ENCODE data around the gene CBX3. TPM values are rescaled to one million over a fixed set of nuclear protein-coding genes. Genes with fewer than 3 reads are reported as not detected.

Gene CBX3
- total and polyA plus RNA-seq, 2 of the 13 experiments (the other 11 are each of a cell fraction or from before 2014, with no cell fraction given) = 53.9 to 249 TPM

DNA sequence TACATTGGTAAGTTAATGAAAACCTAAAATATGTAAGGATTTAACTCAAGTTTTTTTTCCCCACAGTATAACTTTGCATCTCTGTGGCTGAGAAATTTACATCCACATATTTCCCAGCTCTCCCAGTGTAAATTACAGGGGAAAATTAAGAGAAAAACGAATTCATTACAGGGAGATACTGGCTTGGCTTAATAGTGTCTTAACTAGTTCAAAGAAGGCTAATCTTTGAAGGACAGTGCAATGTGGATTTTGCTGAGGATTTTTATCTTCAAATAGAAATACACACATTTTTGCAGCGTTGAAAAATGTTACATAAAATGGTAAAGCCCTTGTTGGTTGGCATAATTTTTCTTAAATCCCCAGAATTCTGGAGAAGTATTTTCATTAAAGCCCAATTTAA is 1.5 kb downstream of the CBX3 start:
- H3K9ac ChIP-seq (ENCODE audit: insufficient read depth, low read depth, low read length) = peak overlapping the region; percentile 98
- no peak for ATAC-seq
- no peak for FAIRE-seq
- no peak for DNase-seq (ENCODE audit: low spot score)
- H3K4me3 ChIP-seq (replicated peaks in 1 of 3; ENCODE audit: insufficient read depth in 1 of 3, low read depth in 2 of 3, low read length in 3 of 3) = peak overlapping the region; percentile 91 to 99 (median 98); a peak in 5 of 6 replicates
- in situ Hi-C loops (cut with HindIII; ENCODE audit: extremely low pct_ligation_motif_present, low pct_unique_long_range_greater_than_20kb) = loop anchor here (10.0 kb wide), 1 partner anchor 162 kb away; no protein-coding TSS in a partner anchor
- TF ChIP-seq, protein P1, sequence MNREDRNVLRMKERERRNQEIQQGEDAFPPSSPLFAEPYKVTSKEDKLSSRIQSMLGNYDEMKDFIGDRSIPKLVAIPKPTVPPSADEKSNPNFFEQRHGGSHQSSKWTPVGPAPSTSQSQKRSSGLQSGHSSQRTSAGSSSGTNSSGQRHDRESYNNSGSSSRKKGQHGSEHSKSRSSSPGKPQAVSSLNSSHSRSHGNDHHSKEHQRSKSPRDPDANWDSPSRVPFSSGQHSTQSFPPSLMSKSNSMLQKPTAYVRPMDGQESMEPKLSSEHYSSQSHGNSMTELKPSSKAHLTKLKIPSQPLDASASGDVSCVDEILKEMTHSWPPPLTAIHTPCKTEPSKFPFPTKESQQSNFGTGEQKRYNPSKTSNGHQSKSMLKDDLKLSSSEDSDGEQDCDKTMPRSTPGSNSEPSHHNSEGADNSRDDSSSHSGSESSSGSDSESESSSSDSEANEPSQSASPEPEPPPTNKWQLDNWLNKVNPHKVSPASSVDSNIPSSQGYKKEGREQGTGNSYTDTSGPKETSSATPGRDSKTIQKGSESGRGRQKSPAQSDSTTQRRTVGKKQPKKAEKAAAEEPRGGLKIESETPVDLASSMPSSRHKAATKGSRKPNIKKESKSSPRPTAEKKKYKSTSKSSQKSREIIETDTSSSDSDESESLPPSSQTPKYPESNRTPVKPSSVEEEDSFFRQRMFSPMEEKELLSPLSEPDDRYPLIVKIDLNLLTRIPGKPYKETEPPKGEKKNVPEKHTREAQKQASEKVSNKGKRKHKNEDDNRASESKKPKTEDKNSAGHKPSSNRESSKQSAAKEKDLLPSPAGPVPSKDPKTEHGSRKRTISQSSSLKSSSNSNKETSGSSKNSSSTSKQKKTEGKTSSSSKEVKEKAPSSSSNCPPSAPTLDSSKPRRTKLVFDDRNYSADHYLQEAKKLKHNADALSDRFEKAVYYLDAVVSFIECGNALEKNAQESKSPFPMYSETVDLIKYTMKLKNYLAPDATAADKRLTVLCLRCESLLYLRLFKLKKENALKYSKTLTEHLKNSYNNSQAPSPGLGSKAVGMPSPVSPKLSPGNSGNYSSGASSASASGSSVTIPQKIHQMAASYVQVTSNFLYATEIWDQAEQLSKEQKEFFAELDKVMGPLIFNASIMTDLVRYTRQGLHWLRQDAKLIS (CRISPR knock-in tag; IDR thresholded peaks at IDR 0.05) = no peak
- TF ChIP-seq GZF1 (CRISPR knock-in tag; IDR thresholded peaks at IDR 0.05) (no peak), PAX8 (CRISPR knock-in tag; IDR thresholded peaks at IDR 0.05; ENCODE audit: borderline replicate concordance) (no peak), MED1 (CRISPR knock-in tag; IDR thresholded peaks at IDR 0.05) (no peak), ZNF335 (CRISPR knock-in tag; IDR thresholded peaks at IDR 0.05) (no peak), SRSF4 (IDR thresholded peaks at IDR 0.05; ENCODE audit: low read depth, low read length, poor library complexity, severe bottlenecking) (no peak)
- TF ChIP-seq, protein P2, sequence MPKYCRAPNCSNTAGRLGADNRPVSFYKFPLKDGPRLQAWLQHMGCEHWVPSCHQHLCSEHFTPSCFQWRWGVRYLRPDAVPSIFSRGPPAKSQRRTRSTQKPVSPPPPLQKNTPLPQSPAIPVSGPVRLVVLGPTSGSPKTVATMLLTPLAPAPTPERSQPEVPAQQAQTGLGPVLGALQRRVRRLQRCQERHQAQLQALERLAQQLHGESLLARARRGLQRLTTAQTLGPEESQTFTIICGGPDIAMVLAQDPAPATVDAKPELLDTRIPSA (CRISPR knock-in tag; IDR thresholded peaks at IDR 0.05; ENCODE audit: borderline replicate concordance) = no peak
- peaks cover 30% of the 10 kb centered on the region for H3K4me1 ChIP-seq (ENCODE audit: insufficient read depth, low read length)
- no peaks in the 10 kb centered on the region for H3K9me3 ChIP-seq (ENCODE audit: low read length)
- POLR2A ChIA-PET = no interaction called here
- peak overlapping the region; percentile 99 for H3K27ac ChIP-seq (ENCODE audit: extremely low read length, insufficient read depth, low read length)
- peaks cover 5 to 22% of the 10 kb centered on the region in 2 experiments for H3K36me3 ChIP-seq (replicated peaks in 1 of 2; ENCODE audit: control insufficient read depth in 1 of 2, insufficient read depth in 2 of 2, low read length in 2 of 2)
- no TSS peak for BruUV-seq (replicated peaks)
- no peak overlapping the region for H2AFZ ChIP-seq (ENCODE audit: low read length)
- intact Hi-C loops (cut with micrococcal nuclease; ENCODE audit: unreplicated experiment) = loop anchor here (5.0 kb wide), 3 partner anchors 89 to 164 kb away; partner anchors contain the start of gene SNX10
- 3% methylated on average over 2 of the region's 2 CpGs for WGBS (ENCODE audit: low lambda C conversion rate)
- peaks cover 54% of the 10 kb centered on the region for H4K20me1 ChIP-seq (ENCODE audit: insufficient read depth, low read length)
- H3K27me3 ChIP-seq (ENCODE audit: control insufficient read depth in 1 of 2, insufficient read depth in 2 of 2, low read length in 2 of 2) = no peaks in the 10 kb centered on the region; a peak in 1 of 5 replicates
- peaks cover 83% of the 10 kb centered on the region for H3K79me2 ChIP-seq (ENCODE audit: insufficient read depth, low read length)
- H3K4me2 ChIP-seq (ENCODE audit: low read depth, low read length) = peak overlapping the region; percentile 87
- CTCF ChIA-PET (ENCODE audit: low intra/inter-chr PET ratio, low total read pairs) = no interaction called here

Measured in HepG2 (cell line).